Fibroblast of villous mesenchyme (primary cell): ENCODE measurements around the gene ZSCAN5A. TPM values are rescaled to one million over a fixed set of nuclear protein-coding genes. Genes with fewer than 3 reads are reported as not detected.

ENCODE experiments used
- DNase-seq: peaks from one replicate; pipeline ENCODE4 v3.0.0-alpha.2; 2010; ENCODE audit warnings: low read depth
- H3K4me3 ChIP-seq: 2 replicates; pipeline ENCODE4 v1.5.1; 2011; ENCODE audit warnings: low read depth, mild to moderate bottlenecking, low read length
- total RNA-seq: library from RNA; depleted of rRNA; stranded (reverse); fragments of >200 nt; gene quantifications from 2 replicates; pipeline ENCODE4 v1.2.3, GENCODE V29; 2012
- TF ChIP-seq, protein P1 (sequence below): IDR thresholded peaks from 2 replicates; pipeline ENCODE4 v1.5.1; 2012; ENCODE audit warnings: low read depth, mild to moderate bottlenecking, low read length; ENCODE audit not compliant: insufficient read depth

ZSCAN5A gene
- total RNA-seq, 1 donor = 6.5 TPM

DNA sequence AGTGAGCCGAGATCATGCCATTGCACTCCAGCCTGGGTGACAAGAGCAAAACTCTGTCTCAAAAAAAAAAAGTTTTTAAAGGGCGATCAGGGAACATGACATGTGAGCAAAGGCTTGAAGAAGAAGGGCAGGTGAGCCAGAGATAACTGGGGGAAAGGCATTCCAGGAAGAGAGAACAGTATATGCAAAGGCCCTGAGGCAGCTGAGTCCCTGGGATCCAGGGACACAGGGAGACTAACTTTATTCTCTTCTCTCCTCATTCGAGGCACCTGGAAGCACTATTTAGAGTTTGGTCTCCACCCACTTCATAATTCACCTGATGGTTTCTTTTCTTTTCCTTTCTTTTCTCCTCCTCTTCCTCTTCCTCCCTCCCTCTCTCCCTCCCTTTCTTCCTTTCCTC is 17.6 kb downstream of the ZSCAN5A start:
- no peak overlapping the region for H3K4me3 ChIP-seq
- TF ChIP-seq, protein P1, sequence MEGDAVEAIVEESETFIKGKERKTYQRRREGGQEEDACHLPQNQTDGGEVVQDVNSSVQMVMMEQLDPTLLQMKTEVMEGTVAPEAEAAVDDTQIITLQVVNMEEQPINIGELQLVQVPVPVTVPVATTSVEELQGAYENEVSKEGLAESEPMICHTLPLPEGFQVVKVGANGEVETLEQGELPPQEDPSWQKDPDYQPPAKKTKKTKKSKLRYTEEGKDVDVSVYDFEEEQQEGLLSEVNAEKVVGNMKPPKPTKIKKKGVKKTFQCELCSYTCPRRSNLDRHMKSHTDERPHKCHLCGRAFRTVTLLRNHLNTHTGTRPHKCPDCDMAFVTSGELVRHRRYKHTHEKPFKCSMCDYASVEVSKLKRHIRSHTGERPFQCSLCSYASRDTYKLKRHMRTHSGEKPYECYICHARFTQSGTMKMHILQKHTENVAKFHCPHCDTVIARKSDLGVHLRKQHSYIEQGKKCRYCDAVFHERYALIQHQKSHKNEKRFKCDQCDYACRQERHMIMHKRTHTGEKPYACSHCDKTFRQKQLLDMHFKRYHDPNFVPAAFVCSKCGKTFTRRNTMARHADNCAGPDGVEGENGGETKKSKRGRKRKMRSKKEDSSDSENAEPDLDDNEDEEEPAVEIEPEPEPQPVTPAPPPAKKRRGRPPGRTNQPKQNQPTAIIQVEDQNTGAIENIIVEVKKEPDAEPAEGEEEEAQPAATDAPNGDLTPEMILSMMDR = no peak
- DNase-seq = no peak

DNA sequence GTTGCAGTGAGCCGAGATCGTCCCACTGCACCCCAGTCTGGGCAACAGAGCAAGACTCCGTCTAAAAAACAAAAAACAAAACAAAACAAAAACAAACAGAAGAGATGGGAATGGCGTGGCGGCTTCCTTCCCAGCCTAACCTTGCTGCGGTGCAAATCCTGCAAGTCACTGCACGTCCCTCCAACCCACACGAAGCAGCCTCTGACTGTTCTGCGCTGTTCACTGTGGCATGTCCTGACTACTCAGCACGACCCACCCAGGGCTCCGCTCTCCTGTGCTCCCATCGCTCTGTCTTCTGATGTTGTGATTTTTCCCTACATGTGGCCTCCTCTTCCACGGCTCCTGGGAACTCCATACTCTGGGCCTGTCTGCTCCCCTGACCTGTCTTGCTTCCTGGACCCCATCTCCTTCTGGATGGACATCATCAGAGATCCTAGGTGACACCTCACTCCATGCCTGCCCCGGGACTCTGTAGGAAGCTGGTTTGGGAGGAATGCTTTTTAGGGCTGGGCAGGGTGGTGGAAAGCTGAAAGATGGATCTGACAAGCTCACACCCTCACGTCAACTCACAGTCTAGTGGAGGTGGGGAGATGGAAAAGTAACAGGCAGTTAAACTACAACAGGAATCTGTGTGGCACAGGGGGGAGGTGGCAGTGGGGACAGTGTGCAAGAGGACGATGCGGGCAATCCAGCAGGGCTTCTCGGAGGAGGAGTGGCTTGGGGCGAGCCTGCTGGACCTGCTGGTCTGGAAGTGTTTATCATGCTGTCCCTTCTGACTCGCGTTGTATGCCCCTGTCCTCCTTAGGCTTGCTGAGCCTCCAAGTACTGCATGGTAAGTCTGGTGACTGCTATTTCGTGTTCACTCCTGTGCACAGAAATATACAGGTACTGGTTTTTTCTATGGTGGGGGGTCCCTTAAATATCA is 18.8 kb downstream of the ZSCAN5A start:
- no peak overlapping the region for H3K4me3 ChIP-seq
- no peak for DNase-seq
- TF ChIP-seq, protein P1 = no peak

DNA sequence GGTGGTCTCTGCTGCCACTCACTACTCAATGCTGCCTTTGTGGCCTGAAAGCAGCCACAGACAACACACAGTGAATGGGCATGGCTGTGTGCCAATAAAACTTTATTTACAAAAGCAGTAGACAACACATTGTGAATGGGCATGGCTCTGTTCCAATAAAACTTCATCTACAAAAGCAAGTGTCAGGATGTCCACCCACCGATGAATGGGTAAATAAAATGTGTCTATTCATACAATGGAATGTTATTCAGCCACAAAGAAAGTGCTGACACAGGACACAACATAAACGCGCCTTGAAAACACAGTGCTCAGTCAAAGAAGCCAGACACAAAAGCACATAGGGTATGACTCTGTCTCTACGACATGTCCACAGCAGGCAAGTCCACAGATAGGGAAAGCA is 20.1 kb downstream of the ZSCAN5A start:
- TF ChIP-seq, protein P1 = no peak
- no peak for DNase-seq
- no peak overlapping the region for H3K4me3 ChIP-seq

DNA sequence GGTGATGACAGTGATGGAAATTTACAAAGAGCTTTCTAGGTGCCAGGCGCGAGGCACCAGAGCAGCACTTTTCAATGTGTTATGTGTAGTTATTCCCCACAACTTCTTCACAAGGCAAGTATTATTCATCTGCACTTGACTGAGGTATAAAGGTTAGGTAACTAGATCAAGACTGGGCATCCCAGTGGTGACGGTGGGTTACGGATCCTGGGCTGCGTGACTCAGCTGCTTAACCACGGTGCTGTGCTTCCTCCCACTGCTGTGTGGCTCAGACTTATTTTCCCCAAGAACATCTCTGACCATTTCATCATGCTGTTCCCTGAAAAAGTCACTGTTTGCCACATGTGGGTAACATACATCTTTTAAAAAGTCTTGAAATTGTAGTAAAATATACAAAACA is 22.8 kb downstream of the ZSCAN5A start:
- TF ChIP-seq, protein P1 = no peak
- no peak overlapping the region for H3K4me3 ChIP-seq
- no peak for DNase-seq

DNA sequence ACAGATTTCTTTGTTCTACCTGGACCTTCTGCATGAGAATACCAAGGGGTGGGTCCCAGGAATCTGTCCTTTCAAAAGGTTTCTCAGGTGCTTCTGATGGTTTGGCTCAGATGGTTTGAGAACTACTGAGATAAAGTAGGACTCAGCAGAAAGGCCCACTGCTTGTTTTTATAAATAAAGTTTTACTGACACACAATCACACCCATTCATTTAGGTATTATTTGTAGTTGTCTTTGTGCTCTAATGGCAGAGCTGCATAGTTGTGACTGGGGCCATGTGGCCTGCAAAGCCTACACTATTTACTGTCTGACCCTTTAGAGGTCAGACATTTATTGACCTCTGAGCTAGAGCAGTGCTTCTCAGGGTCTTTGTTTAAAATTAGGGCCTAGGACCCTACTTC is 24.5 kb downstream of the ZSCAN5A start:
- no peak for DNase-seq
- no peak overlapping the region for H3K4me3 ChIP-seq
- TF ChIP-seq, protein P1 = no peak

DNA sequence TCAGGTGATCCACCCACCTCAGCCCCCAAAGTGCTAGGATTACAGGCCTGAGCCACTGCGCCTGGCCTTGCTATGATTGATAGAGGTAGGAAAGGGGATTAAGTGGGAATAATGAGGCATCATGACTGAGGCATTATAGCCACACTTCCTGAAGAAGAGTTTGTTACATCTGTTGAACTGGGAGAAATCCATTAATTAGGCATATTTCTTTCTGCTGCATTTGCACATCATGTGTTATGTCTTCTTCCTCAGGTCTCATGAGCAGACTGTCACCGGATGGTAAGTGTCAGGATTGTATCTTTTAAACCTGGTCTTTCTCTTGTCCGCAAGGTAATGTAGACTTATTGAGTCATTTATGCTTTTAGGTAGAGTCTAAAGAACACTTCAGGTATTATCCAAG is 29.9 kb downstream of the ZSCAN5A start:
- H3K4me3 ChIP-seq = no peak overlapping the region
- DNase-seq = no peak
- TF ChIP-seq, protein P1 = no peak
